Activated T-helper 17 cell treated with anti-CD3 and anti-CD28 coated beads, Interleukin-2, amount 50 U/mL, for 72 hours (primary cell): ENCODE measurements around the gene PIK3R2. TPM values are rescaled to one million over a fixed set of nuclear protein-coding genes. Genes with fewer than 3 reads are reported as not detected.
"Not testable (repeated sequence)": the region's sequence is repeated elsewhere in the genome, so short reads cannot be mapped to it uniquely, and the experiment has no call there.

ENCODE experiments used
- ATAC-seq: fragments of 150-1000 bp; cut with Tn5 transposase; replicated peaks from 2 replicates; pipeline ENCODE4 v1.10.0; 2021; ENCODE audit warnings: mild to moderate bottlenecking, moderate library complexity
- H3K27ac Mint-ChIP-seq: one replicate; pipeline ENCODE4 v1.8.0; 2022; ENCODE audit warnings: mixed read lengths
- H3K27me3 Mint-ChIP-seq: one replicate; pipeline ENCODE4 v1.8.0; 2022; ENCODE audit warnings: mixed read lengths
- H3K36me3 Mint-ChIP-seq: one replicate; pipeline ENCODE4 v1.8.0; 2022; ENCODE audit warnings: low read depth, mild to moderate bottlenecking, mixed read lengths
- H3K4me1 Mint-ChIP-seq: one replicate; pipeline ENCODE4 v1.8.0; 2022; ENCODE audit warnings: mixed read lengths
- H3K4me3 Mint-ChIP-seq: one replicate; pipeline ENCODE4 v1.8.0; 2022; ENCODE audit warnings: mild to moderate bottlenecking, mixed read lengths
- H3K9me3 Mint-ChIP-seq: one replicate; pipeline ENCODE4 v1.8.0; 2022; ENCODE audit warnings: mixed read lengths
- total RNA-seq, 2 donors: library from RNA; stranded (reverse); gene quantifications; one replicate each; pipeline ENCODE4 v1.2.3, GENCODE V29; 2022

Gene PIK3R2
- total RNA-seq, 2 donors from 2014 or later = 13.0 to 21.8 TPM

DNA sequence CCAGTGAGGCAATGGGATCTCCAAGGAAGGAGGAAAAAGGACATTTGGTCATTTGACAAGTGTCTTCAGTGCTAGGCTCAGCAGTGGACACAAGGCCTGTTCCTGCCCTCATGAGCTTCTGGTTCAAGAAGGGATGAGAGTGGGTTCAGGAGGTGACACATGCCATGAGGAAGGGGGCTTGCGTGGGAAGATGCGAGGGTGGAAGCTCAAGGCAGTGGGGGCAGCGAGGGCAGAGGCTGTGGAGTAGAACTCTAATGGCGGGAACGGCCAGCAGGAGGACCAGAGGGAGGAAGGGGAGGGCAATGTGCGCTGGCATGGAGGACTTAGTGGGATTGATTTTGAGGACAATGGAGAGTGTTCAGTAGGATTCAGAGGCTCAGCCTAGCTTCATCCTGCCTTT is 3.3 kb downstream of the PIK3R2 start:
- Mint-ChIP-seq H3K36me3 (peaks cover 6% of the 10 kb centered on the region), H3K9me3 (no peaks in the 10 kb centered on the region), H3K27me3 (no peaks in the 10 kb centered on the region), H3K27ac (no peak overlapping the region), H3K4me3 (no peak overlapping the region), H3K4me1 (peaks cover 21% of the 10 kb centered on the region)
- ATAC-seq = no peak

DNA sequence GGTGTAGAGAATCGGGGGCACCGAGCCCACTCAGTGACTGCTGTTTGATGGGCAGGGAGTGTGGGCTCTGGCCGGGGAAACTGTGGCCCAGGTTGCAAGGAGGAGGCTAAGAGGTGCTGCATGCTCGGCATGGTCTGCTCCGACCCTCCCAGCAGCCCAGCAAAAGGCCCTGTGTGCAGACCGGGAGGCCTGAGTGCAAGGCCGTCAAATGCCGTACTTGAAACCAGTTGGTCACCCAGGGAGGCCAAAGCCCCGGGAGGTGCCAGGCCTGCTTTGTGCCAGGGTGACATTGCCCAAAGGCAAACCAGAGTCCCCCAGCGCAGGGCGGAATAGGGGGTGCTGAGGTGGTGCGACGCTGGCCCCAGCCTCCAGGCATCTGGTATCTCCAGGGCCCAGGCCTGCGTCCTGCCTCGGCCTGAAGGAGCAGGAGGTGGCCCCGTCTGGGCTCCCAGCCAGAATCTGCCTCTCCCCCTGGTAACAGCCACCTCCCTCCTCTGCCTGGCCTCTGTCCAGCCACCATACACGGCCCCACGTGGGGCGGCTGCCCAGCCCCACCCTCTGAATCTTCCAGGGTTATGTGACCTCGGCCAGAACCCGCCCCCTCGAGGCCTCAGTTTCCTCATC is 4.0 kb downstream of the PIK3R2 start:
- H3K27ac Mint-ChIP-seq = no peak overlapping the region
- H3K9me3 Mint-ChIP-seq = no peaks in the 10 kb centered on the region
- peaks cover 21% of the 10 kb centered on the region for H3K4me1 Mint-ChIP-seq
- no peak overlapping the region for H3K4me3 Mint-ChIP-seq
- no peaks in the 10 kb centered on the region for H3K27me3 Mint-ChIP-seq
- ATAC-seq = no peak
- H3K36me3 Mint-ChIP-seq = peaks cover 6% of the 10 kb centered on the region

DNA sequence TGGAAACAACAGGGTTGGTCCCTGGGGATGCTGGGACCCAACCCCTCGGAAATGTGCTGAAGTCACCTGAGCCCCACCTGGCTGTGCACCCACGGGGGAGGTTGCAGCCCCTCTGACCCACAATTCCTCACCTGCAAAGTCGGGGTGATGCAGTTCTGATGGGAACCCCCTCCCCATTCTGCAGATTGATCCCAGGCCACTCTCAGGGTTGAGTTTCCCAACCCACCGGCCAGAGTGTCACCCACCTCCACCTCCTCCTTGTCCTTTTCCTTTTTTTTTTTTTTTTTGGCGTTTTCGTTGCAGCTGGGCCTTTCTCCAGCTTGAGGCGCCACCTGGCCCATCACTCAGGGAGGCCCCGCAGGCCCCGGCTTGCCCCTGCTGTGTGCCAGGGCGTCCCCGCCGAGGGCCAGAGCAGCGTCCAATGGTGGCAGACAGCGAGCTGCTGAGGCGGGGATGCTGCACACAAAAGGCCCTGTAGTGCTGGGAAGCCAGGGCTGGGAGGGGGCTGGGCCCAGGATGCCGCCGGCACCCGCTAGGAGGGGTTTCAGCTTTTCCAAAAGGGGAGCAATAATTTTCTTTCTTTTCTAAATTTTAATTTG is 4.6 kb downstream of the PIK3R2 start:
- Mint-ChIP-seq H3K9me3 (no peaks in the 10 kb centered on the region), H3K27me3 (no peaks in the 10 kb centered on the region)
- ATAC-seq = no peak

DNA sequence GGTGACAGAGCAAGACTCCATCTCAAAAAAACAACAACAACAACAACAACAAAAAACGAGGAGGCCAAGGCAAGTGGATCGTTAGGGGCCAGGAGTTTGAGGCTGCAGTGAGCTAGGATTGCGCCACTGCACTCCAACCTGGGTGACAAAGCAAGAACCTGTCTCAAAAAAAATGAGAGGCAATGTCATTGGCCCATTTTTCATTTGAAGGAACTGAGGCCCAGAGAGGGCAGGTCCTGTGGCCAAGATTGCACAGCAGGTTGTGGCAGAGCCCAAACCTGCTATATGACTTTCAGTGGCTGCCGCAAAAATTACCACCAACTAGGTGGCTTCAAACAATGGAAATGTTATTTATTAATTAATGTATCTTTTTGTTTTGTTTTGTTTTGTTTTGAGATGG is 5.5 kb downstream of the PIK3R2 start:
- Mint-ChIP-seq H3K36me3 (peaks cover 7% of the 10 kb centered on the region), H3K27me3 (no peaks in the 10 kb centered on the region), H3K4me1 (peaks cover 13% of the 10 kb centered on the region), H3K4me3 (no peak overlapping the region), H3K27ac (no peak overlapping the region), H3K9me3 (no peaks in the 10 kb centered on the region)
- no peak for ATAC-seq

More for the DNA sequence above, 4.6 kb downstream of the PIK3R2 start:
- Mint-ChIP-seq H3K36me3 (peaks cover under 1% of the 10 kb centered on the region), H3K4me1 (peaks cover 15% of the 10 kb centered on the region), H3K4me3 (no peak overlapping the region), H3K27ac (no peak overlapping the region)

DNA sequence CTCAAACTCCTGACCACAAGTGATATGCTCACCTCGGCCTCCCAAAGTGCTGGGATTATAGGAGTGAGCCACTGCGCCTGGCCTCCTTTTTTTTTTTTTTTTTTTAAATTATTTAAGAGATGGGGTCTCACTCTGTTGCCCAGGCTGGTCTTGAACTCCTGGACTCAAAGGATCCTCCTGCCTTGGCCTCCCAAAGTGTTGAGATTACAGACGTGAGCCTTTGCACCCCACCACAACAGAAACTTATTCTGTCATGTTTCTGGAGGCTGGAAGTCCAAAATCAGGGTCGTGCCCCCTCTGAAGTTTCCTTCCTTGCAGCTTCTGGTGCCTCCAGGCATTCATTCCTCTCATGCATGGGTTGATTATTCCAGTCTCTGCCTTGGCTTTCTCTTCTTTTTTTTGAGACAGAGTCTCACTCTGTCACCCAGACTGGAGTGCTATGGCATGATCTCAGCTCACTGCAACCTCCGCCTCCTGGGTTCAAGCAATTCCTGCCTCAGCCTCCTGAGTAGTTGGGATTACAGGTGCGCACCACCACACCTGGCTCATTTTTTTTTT is 6.2 kb downstream of the PIK3R2 start:
- not testable (repeated sequence) for H3K9me3 Mint-ChIP-seq, H3K4me3 Mint-ChIP-seq, H3K27ac Mint-ChIP-seq, H3K36me3 Mint-ChIP-seq, H3K27me3 Mint-ChIP-seq, H3K4me1 Mint-ChIP-seq, ATAC-seq

DNA sequence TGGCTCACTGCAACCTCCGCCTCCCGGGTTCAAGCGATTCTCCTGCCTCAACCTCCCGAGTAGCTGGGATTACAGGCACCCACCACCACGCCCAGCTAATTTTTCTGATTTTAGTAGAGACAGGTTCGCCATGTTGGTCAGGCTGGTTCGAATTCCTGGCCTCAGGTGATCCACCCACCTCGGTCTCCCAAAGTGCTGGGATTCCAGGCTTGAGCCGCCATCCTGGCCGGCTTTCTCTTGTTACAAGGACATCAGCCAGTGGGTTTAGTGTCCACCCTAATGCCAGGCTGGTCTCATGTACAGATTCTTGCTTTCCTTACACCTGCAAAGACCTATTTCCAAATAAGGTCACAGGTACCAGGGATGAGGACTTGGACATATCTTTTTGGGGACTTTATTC is 6.8 kb downstream of the PIK3R2 start:
- Mint-ChIP-seq H3K27ac (no peak overlapping the region), H3K27me3 (no peaks in the 10 kb centered on the region), H3K9me3 (no peaks in the 10 kb centered on the region), H3K4me3 (no peak overlapping the region), H3K36me3 (peaks cover 9% of the 10 kb centered on the region), H3K4me1 (peaks cover 5% of the 10 kb centered on the region)
- ATAC-seq = no peak

DNA sequence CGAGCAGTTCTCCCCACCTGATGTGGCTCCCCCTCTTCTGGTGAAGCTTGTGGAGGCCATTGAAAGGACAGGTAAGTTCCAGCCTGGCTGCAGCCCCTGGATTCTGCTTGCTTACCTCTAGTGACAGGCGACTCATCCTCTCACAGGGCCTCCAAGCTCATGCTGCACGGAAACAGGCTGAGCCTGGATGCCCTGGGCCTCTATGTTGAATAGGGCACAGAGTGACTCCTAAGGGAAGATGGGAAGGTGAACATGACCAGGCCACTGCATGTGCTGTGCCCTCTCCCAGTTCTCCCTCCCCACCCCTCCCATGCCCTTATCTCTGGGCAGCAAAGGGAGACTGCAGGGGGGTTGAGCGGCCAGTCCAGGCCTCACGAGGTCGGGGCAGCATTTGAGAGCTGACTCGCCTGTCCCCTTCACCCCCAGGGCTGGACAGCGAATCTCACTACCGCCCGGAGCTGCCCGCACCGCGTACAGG is 7.6 kb downstream of the PIK3R2 start:
- no peaks in the 10 kb centered on the region for H3K27me3 Mint-ChIP-seq
- H3K27ac Mint-ChIP-seq = peak overlapping the region; percentile 83
- peak overlapping the region; percentile 74 for H3K4me3 Mint-ChIP-seq
- ATAC-seq = no peak
- H3K36me3 Mint-ChIP-seq = peaks cover 10% of the 10 kb centered on the region
- peaks cover 5% of the 10 kb centered on the region for H3K4me1 Mint-ChIP-seq
- no peaks in the 10 kb centered on the region for H3K9me3 Mint-ChIP-seq

DNA sequence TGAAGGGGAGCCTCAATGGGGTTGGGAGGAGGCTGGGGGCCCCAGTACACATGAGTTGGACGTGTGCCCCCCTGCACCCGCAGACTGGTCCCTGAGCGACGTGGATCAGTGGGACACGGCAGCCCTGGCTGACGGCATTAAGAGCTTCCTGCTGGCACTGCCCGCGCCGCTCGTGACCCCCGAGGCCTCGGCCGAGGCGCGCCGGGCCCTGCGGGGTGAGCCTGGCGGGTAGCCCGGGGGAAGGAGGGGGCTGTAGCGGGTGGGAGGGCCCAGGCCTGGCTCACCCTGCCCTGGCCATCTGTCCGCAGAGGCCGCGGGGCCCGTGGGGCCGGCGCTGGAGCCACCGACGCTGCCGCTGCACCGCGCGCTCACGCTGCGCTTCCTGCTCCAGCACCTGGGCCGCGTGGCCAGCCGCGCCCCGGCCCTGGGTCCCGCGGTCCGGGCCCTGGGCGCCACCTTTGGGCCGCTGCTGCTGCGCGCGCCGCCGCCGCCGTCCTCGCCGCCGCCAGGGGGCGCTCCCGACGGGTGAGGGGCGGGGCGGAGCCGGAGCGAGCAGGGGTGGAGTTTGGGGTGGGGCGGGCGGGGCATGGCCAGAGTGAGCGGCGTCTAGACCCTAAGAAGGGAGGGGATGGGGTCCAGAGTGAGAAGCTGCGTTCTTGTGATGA is 8.1 kb downstream of the PIK3R2 start:
- H3K4me3 Mint-ChIP-seq = peak overlapping the region; percentile 74
- H3K27ac Mint-ChIP-seq = no peak overlapping the region
- peaks cover 16% of the 10 kb centered on the region for H3K36me3 Mint-ChIP-seq
- no peaks in the 10 kb centered on the region for H3K27me3 Mint-ChIP-seq
- no peaks in the 10 kb centered on the region for H3K9me3 Mint-ChIP-seq
- peaks cover 5% of the 10 kb centered on the region for H3K4me1 Mint-ChIP-seq
- ATAC-seq = peak; percentile 97

DNA sequence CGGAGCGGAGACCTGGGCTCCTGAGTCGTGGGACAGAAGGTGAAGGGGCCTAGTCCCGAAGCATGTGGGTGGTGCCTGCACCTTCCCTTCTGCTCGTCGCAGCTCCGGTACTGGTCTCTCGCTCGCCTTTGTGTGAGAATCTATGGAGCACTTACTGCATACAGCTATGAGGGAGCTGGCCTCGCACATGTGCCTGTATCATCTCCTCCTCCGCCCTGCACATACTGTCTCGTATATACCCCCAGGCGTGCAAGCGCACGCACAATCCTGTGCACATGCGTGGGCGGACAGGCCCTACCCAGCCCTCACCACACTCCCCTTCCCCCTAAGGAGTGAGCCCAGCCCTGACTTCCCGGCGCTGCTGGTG is 8.7 kb downstream of the PIK3R2 start:
- Mint-ChIP-seq H3K27me3 (no peaks in the 10 kb centered on the region), H3K4me3 (peak overlapping the region; percentile 28), H3K9me3 (no peaks in the 10 kb centered on the region), H3K27ac (no peak overlapping the region), H3K4me1 (peaks cover 5% of the 10 kb centered on the region), H3K36me3 (peaks cover 20% of the 10 kb centered on the region)
- no peak for ATAC-seq

DNA sequence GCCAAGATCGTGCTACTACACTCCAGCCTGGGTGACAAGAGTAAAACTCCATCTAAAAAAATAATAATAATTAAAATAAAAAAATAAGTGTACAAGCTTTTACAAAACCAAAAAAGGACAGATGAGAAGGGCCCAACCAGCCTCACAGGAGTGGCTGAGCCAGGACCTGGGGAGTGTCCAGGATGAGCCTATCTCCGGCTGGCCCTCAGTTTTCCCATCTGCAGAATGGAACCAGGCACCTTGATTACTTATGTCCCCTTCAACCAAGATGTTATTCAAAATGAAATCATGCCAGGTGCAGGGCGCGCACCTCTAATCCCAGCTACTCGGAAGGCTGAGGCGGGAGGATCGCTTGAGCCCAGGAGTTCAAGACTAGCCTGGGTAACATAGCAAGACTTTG is 11.1 kb downstream of the PIK3R2 start:
- Mint-ChIP-seq H3K27ac (no peak overlapping the region), H3K9me3 (no peaks in the 10 kb centered on the region)

DNA sequence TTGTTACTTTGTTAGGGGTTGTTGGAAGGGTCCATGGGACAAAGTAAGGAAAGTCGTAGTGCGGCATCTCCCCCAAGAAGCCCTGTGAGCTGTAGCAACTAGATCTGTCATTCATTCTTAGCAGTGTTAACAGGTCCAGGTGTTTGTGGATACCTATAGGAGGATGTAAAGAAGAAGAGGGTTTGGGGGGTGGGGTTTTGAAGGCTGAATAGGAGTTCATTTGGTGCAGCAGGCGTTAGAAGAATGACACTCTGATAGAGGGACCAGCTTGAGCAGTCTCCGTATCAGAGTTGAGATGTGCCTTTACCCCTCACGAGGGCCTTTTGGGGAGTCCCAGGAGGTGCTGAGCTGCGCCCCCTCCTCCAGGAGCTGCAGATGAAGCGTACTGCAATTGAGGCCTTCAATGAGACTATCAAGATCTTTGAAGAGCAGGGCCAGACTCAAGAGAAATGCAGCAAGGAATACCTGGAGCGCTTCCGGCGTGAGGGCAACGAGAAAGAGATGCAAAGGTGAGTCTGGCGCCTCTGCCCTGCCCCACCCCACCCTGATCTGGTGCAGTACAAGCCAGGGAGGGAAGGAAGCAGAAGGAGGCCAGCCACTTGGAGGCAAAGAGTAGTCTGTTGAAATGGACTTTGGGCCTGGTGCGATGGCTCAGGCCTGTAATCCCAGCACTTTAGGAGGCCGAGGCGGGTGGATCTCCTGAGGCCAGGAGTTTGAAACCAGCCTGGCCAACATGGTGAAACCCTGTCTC is 13.0 kb downstream of the PIK3R2 start:
- ATAC-seq = no peak
- no peak overlapping the region for H3K27ac Mint-ChIP-seq
- no peak overlapping the region for H3K4me3 Mint-ChIP-seq
- H3K4me1 Mint-ChIP-seq = no peaks in the 10 kb centered on the region
- no peaks in the 10 kb centered on the region for H3K9me3 Mint-ChIP-seq
- peaks cover 36% of the 10 kb centered on the region for H3K36me3 Mint-ChIP-seq
- H3K27me3 Mint-ChIP-seq = no peaks in the 10 kb centered on the region

More for the DNA sequence above, 11.1 kb downstream of the PIK3R2 start:
- Mint-ChIP-seq H3K4me3 (no peak overlapping the region), H3K4me1 (peaks cover 5% of the 10 kb centered on the region), H3K27me3 (no peaks in the 10 kb centered on the region), H3K36me3 (peaks cover 36% of the 10 kb centered on the region)
- no peak for ATAC-seq

DNA sequence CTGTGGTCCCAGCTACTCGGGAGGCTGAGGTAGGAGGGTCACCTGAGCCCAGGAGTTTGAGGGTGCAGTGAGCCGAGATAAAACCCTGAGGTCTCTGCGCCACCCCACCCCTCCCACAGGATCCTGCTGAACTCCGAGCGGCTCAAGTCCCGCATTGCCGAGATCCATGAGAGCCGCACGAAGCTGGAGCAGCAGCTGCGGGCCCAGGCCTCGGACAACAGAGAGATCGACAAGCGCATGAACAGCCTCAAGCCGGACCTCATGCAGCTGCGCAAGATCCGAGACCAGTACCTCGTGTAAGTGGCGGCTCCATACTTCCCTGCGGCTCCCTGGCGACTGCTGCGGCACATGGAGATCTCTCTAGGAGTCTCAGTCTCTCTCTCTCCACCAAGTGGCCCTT is 14.0 kb downstream of the PIK3R2 start:
- H3K27ac Mint-ChIP-seq = no peak overlapping the region
- no peaks in the 10 kb centered on the region for H3K27me3 Mint-ChIP-seq
- no peak for ATAC-seq
- no peaks in the 10 kb centered on the region for H3K9me3 Mint-ChIP-seq
- no peaks in the 10 kb centered on the region for H3K4me1 Mint-ChIP-seq
- no peak overlapping the region for H3K4me3 Mint-ChIP-seq
- H3K36me3 Mint-ChIP-seq = peaks cover 36% of the 10 kb centered on the region

DNA sequence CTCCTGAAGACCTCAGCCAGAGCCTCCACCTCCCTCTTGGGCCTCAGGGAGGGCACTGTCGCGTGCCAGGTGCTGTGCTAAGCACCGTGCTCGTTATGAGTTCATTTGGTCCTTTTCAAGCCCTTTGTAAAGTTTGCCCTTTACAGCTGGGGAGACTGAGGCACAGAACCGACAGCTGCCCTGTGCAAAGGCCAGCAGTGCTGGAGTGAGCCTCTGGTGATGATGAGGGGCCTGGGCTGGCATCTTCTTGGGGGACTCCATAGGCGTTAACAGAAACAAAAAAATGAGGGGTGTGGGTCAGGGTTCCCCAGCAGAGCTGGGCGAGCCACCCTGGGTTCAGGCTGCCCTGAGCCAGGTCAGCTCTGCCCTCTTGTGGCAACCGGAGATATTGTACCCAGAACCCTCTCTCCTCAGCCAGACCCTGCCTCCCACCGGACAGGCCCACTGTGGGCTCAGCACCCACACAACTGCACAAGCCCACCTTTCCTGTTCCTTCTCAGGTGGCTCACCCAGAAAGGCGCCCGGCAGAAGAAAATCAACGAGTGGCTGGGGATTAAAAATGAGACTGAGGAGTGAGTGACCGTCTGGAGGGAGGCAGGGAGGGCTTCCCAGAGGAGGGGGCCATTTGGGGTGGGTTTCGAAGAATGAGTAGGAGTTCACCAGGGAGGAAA is 15.1 kb downstream of the PIK3R2 start:
- Mint-ChIP-seq H3K27me3 (no peaks in the 10 kb centered on the region), H3K27ac (no peak overlapping the region), H3K36me3 (peaks cover 33% of the 10 kb centered on the region), H3K4me3 (no peak overlapping the region), H3K4me1 (no peaks in the 10 kb centered on the region), H3K9me3 (no peaks in the 10 kb centered on the region)
- ATAC-seq = peak; percentile 95
